Activated T-cell treated with anti-CD3 and anti-CD28 coated beads, Interleukin-2, amount 50 U/mL, for 72 hours (primary cell): ENCODE measurements around the gene CGB8. TPM values are rescaled to one million over a fixed set of nuclear protein-coding genes. Genes with fewer than 3 reads are reported as not detected.
A peak's percentile ranks its signal among the peaks of the same experiment; 100 is the strongest.
"Not testable (repeated sequence)": the region's sequence is repeated elsewhere in the genome, so short reads cannot be mapped to it uniquely, and the experiment has no call there.

Experiments
- ATAC-seq, 2 donors: fragments of 150-1000 bp; cut with Tn5 transposase; replicated peaks in 1 of 2; 2 replicates each; pipeline ENCODE4 v1.10.0; 2021; ENCODE audit warnings: moderate library complexity in 2 of 2, mild to moderate bottlenecking in 1 of 2
- DNase-seq, 2 donors: peaks; one replicate each; pipeline ENCODE4 v3.0.0; 2021 to 2022; ENCODE audit warnings: mixed read lengths in 1 of 2
- H3K27ac Mint-ChIP-seq: one replicate; pipeline ENCODE4 v1.8.0; 2022; ENCODE audit warnings: mild to moderate bottlenecking, moderate library complexity, mixed read lengths
- H3K27me3 Mint-ChIP-seq: one replicate; pipeline ENCODE4 v1.8.0; 2022; ENCODE audit warnings: low read depth, mixed read lengths
- H3K36me3 Mint-ChIP-seq, 2 donors: one replicate each; pipeline ENCODE4 v1.8.0; 2022; ENCODE audit warnings: mixed read lengths in 2 of 2, mild to moderate bottlenecking in 1 of 2; ENCODE audit not compliant: insufficient read depth in 2 of 2
- H3K4me1 Mint-ChIP-seq: one replicate; pipeline ENCODE4 v1.8.0; 2022; ENCODE audit warnings: low read depth, mixed read lengths
- H3K4me3 Mint-ChIP-seq, 2 donors: one replicate each; pipeline ENCODE4 v1.8.0; 2022; ENCODE audit warnings: mild to moderate bottlenecking in 2 of 2, mixed read lengths in 2 of 2, moderate library complexity in 2 of 2
- H3K9me3 Mint-ChIP-seq, 2 donors: one replicate each; pipeline ENCODE4 v1.8.0; 2022; ENCODE audit warnings: mixed read lengths in 2 of 2
- total RNA-seq, 2 donors: library from RNA; stranded (reverse); gene quantifications; one replicate each; pipeline ENCODE4 v1.2.3, GENCODE V29; 2022

The CGB8 gene
- total RNA-seq, 2 donors from 2014 or later, result not detected

- DNase-seq, result peak in 1 of 2 donors; percentile 23
- Mint-ChIP-seq H3K4me1 (peaks cover 28% of the 10 kb centered on the region), H3K4me3 (peak overlapping the region; percentile 70 to 93), H3K27me3 (peaks cover 26% of the 10 kb centered on the region)
- not testable (repeated sequence) for H3K9me3 Mint-ChIP-seq, H3K36me3 Mint-ChIP-seq, H3K27ac Mint-ChIP-seq, ATAC-seq
Observed at GRCh38 chr19:49018388-49019241, 30.3 kb downstream of the CGB8 start.

DNA sequence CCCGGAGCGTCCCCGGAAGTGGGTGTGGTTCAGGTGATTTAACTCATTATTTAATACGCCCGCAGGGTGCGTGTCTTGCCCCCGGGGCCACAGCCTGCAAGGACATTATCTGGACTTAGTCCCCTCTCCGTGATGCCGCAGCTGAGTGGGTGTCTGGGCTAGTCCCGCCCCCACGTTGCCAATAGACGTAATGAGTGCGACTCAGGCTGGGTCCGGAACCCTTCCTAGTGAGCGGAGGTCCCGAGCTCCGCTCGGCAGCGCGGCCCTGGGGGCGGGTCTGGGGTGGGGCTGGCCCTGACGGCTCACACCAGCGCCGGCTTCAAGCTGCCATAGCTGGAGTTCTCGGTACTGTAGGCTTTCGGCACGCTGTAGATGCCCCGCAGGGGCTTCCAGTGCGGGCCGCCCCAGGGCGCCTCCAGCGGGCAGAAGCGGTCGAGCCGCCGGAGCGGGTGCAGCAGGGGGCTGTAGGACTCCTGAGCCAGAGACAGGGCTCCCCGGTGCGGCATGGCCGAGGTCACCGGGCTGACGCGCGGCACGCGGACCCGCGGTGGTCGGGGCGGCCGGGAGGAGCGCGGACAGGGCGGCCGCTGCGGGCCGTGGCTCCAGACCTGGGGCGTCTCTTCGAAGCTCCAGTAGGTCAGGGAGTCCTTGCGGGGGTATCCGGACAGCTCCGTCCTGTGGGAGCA lies 31.1 kb downstream of the CGB8 start:
- Mint-ChIP-seq H3K9me3 (no peaks in the 10 kb centered on the region), H3K4me1 (peaks cover 28% of the 10 kb centered on the region), H3K36me3 (peaks cover 0 to 3% of the 10 kb centered on the region in 2 donors), H3K4me3 (peak overlapping the region; percentile 70 to 93), H3K27me3 (peaks cover 26% of the 10 kb centered on the region), H3K27ac (no peak overlapping the region)
- DNase-seq (peak; percentile 74 to 77), ATAC-seq (peak; percentile 79 to 80)

- Mint-ChIP-seq H3K4me3 (peak within 1 kb of the TSS; percentile 70 to 93), H3K36me3 (peaks cover 0 to 3% of the 10 kb centered on the region in 2 donors), H3K27ac (no peak within 1 kb of the TSS), H3K4me1 (peaks cover 28% of the 10 kb centered on the region), H3K9me3 (no peaks in the 10 kb centered on the region), H3K27me3 (peaks cover 26% of the 10 kb centered on the region)
- no peak for ATAC-seq
- no peak for DNase-seq
Observed at GRCh38 chr19:49017041-49017665, 31.8 kb downstream of the CGB8 start, which contains the start of gene LHB. TSS of gene LHB (minus strand) at chr19:49017091. CDS start at chr19:49017081, 10 bp downstream.

DNA sequence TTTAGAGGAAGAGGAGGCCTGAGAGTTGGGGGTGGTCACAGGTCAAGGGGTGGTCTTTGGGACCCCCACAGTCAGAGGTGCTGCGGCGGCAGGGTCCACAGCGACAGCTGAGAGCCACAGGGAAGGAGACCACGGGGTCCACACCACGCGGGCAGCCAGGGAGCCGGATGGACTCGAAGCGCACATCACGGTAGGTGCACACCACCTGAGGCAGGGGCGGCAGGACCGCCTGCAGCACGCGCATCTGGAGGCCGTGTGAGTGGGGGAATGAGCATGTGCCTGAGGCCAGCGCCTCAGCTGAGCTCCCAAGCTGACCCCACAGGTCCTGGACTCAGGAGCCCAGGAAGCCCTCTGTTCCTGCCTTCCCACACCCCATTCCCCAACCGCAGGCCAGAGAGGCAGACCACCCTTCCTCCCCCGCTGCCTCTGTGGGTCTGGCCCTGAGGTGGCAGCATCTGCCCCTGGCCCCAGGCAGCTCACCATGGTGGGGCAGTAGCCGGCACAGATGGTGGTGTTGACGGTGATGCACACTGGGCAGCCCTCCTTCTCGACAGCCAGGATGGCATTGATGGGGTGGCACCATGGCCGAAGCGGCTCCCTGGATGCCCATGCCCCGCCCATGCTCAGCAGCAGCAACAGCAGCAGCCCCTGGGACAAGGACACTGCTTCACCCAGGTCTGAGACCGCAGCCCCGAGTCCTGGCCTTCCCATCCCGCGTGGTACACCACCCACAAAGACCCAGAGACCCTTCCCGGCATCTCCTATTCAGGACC lies 32.7 kb downstream of the CGB8 start:
- Mint-ChIP-seq H3K9me3 (no peaks in the 10 kb centered on the region), H3K4me3 (no peak overlapping the region), H3K4me1 (peaks cover 25% of the 10 kb centered on the region), H3K27me3 (peaks cover 25% of the 10 kb centered on the region), H3K27ac (no peak overlapping the region), H3K36me3 (peaks cover 0 to 5% of the 10 kb centered on the region in 2 donors)
- DNase-seq (no peak), ATAC-seq (no peak)

DNA sequence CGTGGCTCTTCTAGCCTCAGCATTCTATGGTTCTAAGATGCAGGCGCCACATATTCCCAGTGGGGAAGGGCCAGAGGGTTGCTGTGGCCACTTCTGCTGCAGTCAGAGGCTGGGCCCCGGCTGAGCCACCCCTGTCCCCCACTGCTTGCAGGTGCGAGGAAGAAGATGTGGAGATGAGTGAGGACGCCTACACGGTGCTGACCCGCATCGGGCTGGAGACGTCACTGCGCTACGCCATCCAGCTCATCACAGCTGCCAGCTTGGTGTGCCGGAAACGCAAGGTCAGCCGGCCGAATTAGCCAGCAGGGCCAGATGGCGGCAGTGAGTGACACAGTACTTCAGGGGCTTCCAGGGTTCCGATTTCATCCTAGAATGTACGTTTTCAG lies 34.0 kb downstream of the CGB8 start:
- ATAC-seq, result no peak
- DNase-seq, result no peak
- peaks cover 1 to 7% of the 10 kb centered on the region in 2 donors for H3K36me3 Mint-ChIP-seq
- H3K4me3 Mint-ChIP-seq, result no peak overlapping the region
- peaks cover 11% of the 10 kb centered on the region for H3K27me3 Mint-ChIP-seq
- no peaks in the 10 kb centered on the region for H3K9me3 Mint-ChIP-seq
- H3K4me1 Mint-ChIP-seq, result peaks cover 13% of the 10 kb centered on the region
- H3K27ac Mint-ChIP-seq, result no peak overlapping the region

GRCh38 chr19:49014123-49014869 lies 34.6 kb downstream of the CGB8 start:
- no peak overlapping the region for H3K27ac Mint-ChIP-seq
- H3K9me3 Mint-ChIP-seq, result no peaks in the 10 kb centered on the region
- H3K36me3 Mint-ChIP-seq, result peaks cover 1 to 7% of the 10 kb centered on the region in 2 donors
- DNase-seq (no peak), ATAC-seq (no peak)
- peaks cover 11% of the 10 kb centered on the region for H3K4me1 Mint-ChIP-seq
- H3K4me3 Mint-ChIP-seq, result no peak overlapping the region
- peaks cover 6% of the 10 kb centered on the region for H3K27me3 Mint-ChIP-seq

DNA sequence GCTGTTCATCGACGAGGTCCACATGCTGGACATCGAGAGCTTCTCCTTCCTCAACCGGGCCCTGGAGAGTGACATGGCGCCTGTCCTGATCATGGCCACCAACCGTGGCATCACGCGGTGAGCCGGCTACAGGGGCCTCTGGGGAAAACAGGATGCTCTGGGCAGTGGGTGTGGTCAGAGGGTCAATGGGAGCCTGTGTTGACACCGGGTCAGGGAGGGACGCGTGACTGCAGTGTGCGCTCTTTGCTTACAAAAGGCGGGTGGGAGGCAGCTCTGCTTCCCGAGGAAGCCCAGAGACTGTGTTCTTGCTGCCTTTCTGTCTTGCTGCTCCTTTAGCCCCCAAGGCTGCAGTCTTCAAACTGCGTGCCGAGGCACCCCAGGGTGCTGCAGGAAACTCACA lies 37.7 kb downstream of the CGB8 start:
- Mint-ChIP-seq H3K4me1 (no peaks in the 10 kb centered on the region), H3K27me3 (no peaks in the 10 kb centered on the region), H3K27ac (no peak overlapping the region), H3K4me3 (no peak overlapping the region), H3K9me3 (no peaks in the 10 kb centered on the region), H3K36me3 (peaks cover 1 to 8% of the 10 kb centered on the region in 2 donors)
- ATAC-seq (no peak), DNase-seq (no peak)

GRCh38 chr19:49010453-49010852 lies 38.5 kb downstream of the CGB8 start:
- Mint-ChIP-seq H3K9me3 (no peaks in the 10 kb centered on the region), H3K4me1 (no peaks in the 10 kb centered on the region), H3K4me3 (no peak overlapping the region), H3K36me3 (peaks cover 1 to 6% of the 10 kb centered on the region in 2 donors), H3K27ac (no peak overlapping the region), H3K27me3 (no peaks in the 10 kb centered on the region)
- ATAC-seq, result no peak
- DNase-seq, result no peak

GRCh38 chr19:49009828-49010227 lies 39.1 kb downstream of the CGB8 start:
- no peak overlapping the region for H3K27ac Mint-ChIP-seq
- no peak for DNase-seq
- no peaks in the 10 kb centered on the region for H3K27me3 Mint-ChIP-seq
- no peaks in the 10 kb centered on the region for H3K9me3 Mint-ChIP-seq
- H3K4me1 Mint-ChIP-seq, result no peaks in the 10 kb centered on the region
- ATAC-seq, result no peak
- H3K36me3 Mint-ChIP-seq, result peaks cover 4 to 6% of the 10 kb centered on the region in 2 donors
- H3K4me3 Mint-ChIP-seq, result no peak overlapping the region

DNA sequence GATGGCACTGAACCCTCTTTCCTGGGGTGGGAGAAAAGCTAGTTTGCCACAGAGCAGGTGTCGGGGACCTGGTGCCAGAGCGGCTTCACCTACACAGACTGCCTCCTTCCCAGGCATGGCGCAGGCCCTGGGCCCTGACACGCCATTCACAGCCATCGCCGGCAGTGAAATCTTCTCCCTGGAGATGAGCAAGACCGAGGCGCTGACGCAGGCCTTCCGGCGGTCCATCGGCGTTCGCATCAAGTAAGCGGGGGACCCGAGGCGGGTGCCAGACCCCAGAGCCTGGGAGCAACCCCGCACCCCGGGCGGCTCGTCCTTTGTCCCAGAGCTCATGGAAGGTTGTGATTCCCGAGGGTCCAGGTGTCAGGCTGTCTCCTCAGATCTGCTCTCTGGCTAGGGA lies 42.0 kb downstream of the CGB8 start:
- DNase-seq (no peak), ATAC-seq (no peak)
- peaks cover 5 to 11% of the 10 kb centered on the region in 2 donors for H3K36me3 Mint-ChIP-seq
- no peaks in the 10 kb centered on the region for H3K9me3 Mint-ChIP-seq
- H3K27ac Mint-ChIP-seq, result no peak overlapping the region
- no peak overlapping the region for H3K4me3 Mint-ChIP-seq
- H3K4me1 Mint-ChIP-seq, result no peaks in the 10 kb centered on the region
- no peaks in the 10 kb centered on the region for H3K27me3 Mint-ChIP-seq

DNA sequence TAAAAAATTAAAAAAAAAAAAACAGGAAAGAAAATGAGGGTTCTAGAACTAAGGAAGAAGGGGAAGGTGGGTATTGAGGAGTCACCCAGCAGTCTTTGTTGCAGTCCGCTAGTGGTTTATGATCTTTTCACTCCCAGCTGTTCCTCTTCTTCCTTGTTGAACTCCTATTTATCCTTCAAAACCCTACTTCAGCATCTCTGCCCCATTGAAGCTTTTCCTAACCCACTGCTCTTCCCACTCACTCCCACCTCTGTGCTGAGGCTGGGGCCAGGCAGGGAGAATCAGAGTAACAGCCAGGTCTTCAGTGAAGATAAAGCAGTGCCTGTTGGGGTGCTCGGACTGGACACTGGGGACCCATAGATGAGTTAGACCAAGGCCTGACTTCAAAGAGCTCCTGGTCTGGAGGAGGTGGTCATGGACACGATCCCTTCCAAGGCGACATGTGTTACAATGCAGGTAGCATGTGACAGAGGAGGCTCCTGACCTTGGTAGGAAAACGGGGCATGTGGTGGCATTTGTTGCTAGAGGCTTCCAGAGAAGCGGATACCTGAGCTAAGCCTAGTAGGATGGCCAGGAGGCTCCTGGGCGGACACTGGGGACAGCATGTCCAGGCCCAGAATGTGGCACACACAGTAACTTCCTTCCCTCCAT lies 43.8 kb downstream of the CGB8 start:
- DNase-seq (no peak), ATAC-seq (no peak)
- Mint-ChIP-seq H3K27ac (no peak overlapping the region), H3K9me3 (no peaks in the 10 kb centered on the region), H3K27me3 (no peaks in the 10 kb centered on the region), H3K4me3 (no peak overlapping the region), H3K36me3 (peaks cover 5 to 6% of the 10 kb centered on the region in 2 donors), H3K4me1 (no peaks in the 10 kb centered on the region)

GRCh38 chr19:49004133-49004532 lies 44.8 kb downstream of the CGB8 start:
- DNase-seq (no peak), ATAC-seq (no peak)
- peaks cover 8% of the 10 kb centered on the region for H3K4me1 Mint-ChIP-seq
- no peak overlapping the region for H3K4me3 Mint-ChIP-seq
- H3K27me3 Mint-ChIP-seq, result no peaks in the 10 kb centered on the region
- H3K9me3 Mint-ChIP-seq, result no peaks in the 10 kb centered on the region
- H3K27ac Mint-ChIP-seq, result no peak overlapping the region
- peaks cover 4 to 6% of the 10 kb centered on the region in 2 donors for H3K36me3 Mint-ChIP-seq
